ENCODE results near the gene GTPBP4. TPM values are rescaled to one million over a fixed set of nuclear protein-coding genes. Genes with fewer than 3 reads are reported as not detected.
A peak's percentile ranks its signal among the peaks of the same experiment; 100 is the strongest.

GTPBP4 gene
- polyA plus RNA-seq, 6 donors from 2014 or later, result 17.6 to 24.7 (median 22.0) TPM

- Mint-ChIP-seq H3K4me3 (no peak overlapping the region), H3K36me3 (no peaks in the 10 kb centered on the region), H3K4me1 (no peaks in the 10 kb centered on the region), H3K27ac (no peak overlapping the region), H3K9me3 (peaks cover 0 to 14% (median under 1%) of the 10 kb centered on the region in 7 donors), H3K27me3 (peaks cover 0 to 33% (median 28%) of the 10 kb centered on the region in 3 donors)
- ATAC-seq (ENCODE audit: low read depth in 2 of 2), result no peak
- DNase-seq, result no peak
Observed at GRCh38 chr10:971150-971542, 17.1 kb upstream of the GTPBP4 start.

GRCh38 chr10:971613-972012, 16.6 kb upstream of the GTPBP4 start:
- Mint-ChIP-seq H3K36me3 (peaks cover 0 to 4% of the 10 kb centered on the region in 2 donors), H3K9me3 (peaks cover 0 to 19% (median 4%) of the 10 kb centered on the region in 7 donors), H3K27me3 (peaks cover 0 to 28% (median 24%) of the 10 kb centered on the region in 3 donors), H3K4me1 (no peaks in the 10 kb centered on the region), H3K27ac (peak overlapping the region in 1 of 6 donors; percentile 69), H3K4me3 (no peak overlapping the region)
- DNase-seq (no peak), ATAC-seq (ENCODE audit: low read depth in 2 of 2) (no peak)

- Mint-ChIP-seq H3K9me3 (peaks cover 0 to 22% (median 7%) of the 10 kb centered on the region in 7 donors), H3K4me1 (no peaks in the 10 kb centered on the region), H3K4me3 (no peak overlapping the region), H3K27me3 (peaks cover 0 to 20% (median 18%) of the 10 kb centered on the region in 3 donors), H3K36me3 (peaks cover 0 to 7% of the 10 kb centered on the region in 2 donors), H3K27ac (no peak overlapping the region)
- DNase-seq (no peak), ATAC-seq (ENCODE audit: low read depth in 2 of 2) (no peak)
Observed at GRCh38 chr10:972763-973162, 15.5 kb upstream of the GTPBP4 start.

- DNase-seq, result no peak
- no peak overlapping the region for H3K4me3 Mint-ChIP-seq
- peaks cover 0 to 9% (median 7%) of the 10 kb centered on the region in 3 donors for H3K27me3 Mint-ChIP-seq
- H3K4me1 Mint-ChIP-seq, result no peaks in the 10 kb centered on the region
- no peak for ATAC-seq (ENCODE audit: low read depth in 2 of 2)
- H3K9me3 Mint-ChIP-seq, result peaks cover 9 to 37% (median 14%) of the 10 kb centered on the region in 7 donors
- H3K27ac Mint-ChIP-seq, result no peak overlapping the region
- H3K36me3 Mint-ChIP-seq, result peaks cover 10 to 11% of the 10 kb centered on the region in 2 donors
Observed at GRCh38 chr10:974038-974784, 14.0 kb upstream of the GTPBP4 start.

- Mint-ChIP-seq H3K27ac (no peak overlapping the region), H3K27me3 (peaks cover 0 to 4% (median 2%) of the 10 kb centered on the region in 3 donors), H3K4me3 (no peak overlapping the region), H3K4me1 (no peaks in the 10 kb centered on the region), H3K36me3 (peaks cover 11 to 13% of the 10 kb centered on the region in 2 donors), H3K9me3 (peaks cover 11 to 42% (median 18%) of the 10 kb centered on the region in 7 donors)
- no peak for DNase-seq
- no peak for ATAC-seq (ENCODE audit: low read depth in 2 of 2)
Observed at GRCh38 chr10:974785-975074, 13.5 kb upstream of the GTPBP4 start.

- peaks cover 18 to 51% (median 27%) of the 10 kb centered on the region in 7 donors for H3K9me3 Mint-ChIP-seq
- no peak for DNase-seq
- peaks cover 18 to 22% of the 10 kb centered on the region in 2 donors for H3K36me3 Mint-ChIP-seq
- H3K4me3 Mint-ChIP-seq, result no peak overlapping the region
- no peaks in the 10 kb centered on the region for H3K27me3 Mint-ChIP-seq
- H3K4me1 Mint-ChIP-seq, result no peaks in the 10 kb centered on the region
- H3K27ac Mint-ChIP-seq, result peak overlapping the region in 1 of 6 donors; percentile 29
- no peak for ATAC-seq (ENCODE audit: low read depth in 2 of 2)
Observed at GRCh38 chr10:976316-976715, 11.9 kb upstream of the GTPBP4 start.

- DNase-seq (no peak), ATAC-seq (ENCODE audit: low read depth in 2 of 2) (no peak)
- H3K4me3 Mint-ChIP-seq, result no peak overlapping the region
- no peak overlapping the region for H3K27ac Mint-ChIP-seq
- H3K36me3 Mint-ChIP-seq, result peaks cover 18 to 24% of the 10 kb centered on the region in 2 donors
- no peaks in the 10 kb centered on the region for H3K4me1 Mint-ChIP-seq
- peaks cover 18 to 38% (median 21%) of the 10 kb centered on the region in 7 donors for H3K9me3 Mint-ChIP-seq
- H3K27me3 Mint-ChIP-seq, result no peaks in the 10 kb centered on the region
Observed at GRCh38 chr10:978826-979421, 9.3 kb upstream of the GTPBP4 start.

GRCh38 chr10:980468-981093, 7.7 kb upstream of the GTPBP4 start:
- Mint-ChIP-seq H3K27ac (peak overlapping the region in 1 of 6 donors; percentile 49), H3K9me3 (peaks cover 18 to 38% (median 21%) of the 10 kb centered on the region in 7 donors), H3K4me1 (no peaks in the 10 kb centered on the region), H3K27me3 (no peaks in the 10 kb centered on the region), H3K4me3 (no peak overlapping the region), H3K36me3 (peaks cover 18 to 24% of the 10 kb centered on the region in 2 donors)
- no peak for DNase-seq
- no peak for ATAC-seq (ENCODE audit: low read depth in 2 of 2)

GRCh38 chr10:983401-983800, 4.8 kb upstream of the GTPBP4 start:
- Mint-ChIP-seq H3K27ac (no peak overlapping the region), H3K27me3 (no peaks in the 10 kb centered on the region), H3K4me1 (peaks cover 11 to 18% (median 15%) of the 10 kb centered on the region in 3 donors), H3K9me3 (peaks cover 12 to 24% (median 20%) of the 10 kb centered on the region in 7 donors), H3K4me3 (no peak overlapping the region), H3K36me3 (peaks cover 11 to 22% of the 10 kb centered on the region in 2 donors)
- DNase-seq, result no peak
- no peak for ATAC-seq (ENCODE audit: low read depth in 2 of 2)

GRCh38 chr10:983971-984655, 4.1 kb upstream of the GTPBP4 start:
- Mint-ChIP-seq H3K4me3 (peak overlapping the region in 1 of 8 donors; percentile 54), H3K4me1 (peaks cover 11 to 20% (median 19%) of the 10 kb centered on the region in 3 donors), H3K27me3 (no peaks in the 10 kb centered on the region), H3K27ac (no peak overlapping the region), H3K9me3 (peaks cover 8 to 18% (median 14%) of the 10 kb centered on the region in 7 donors), H3K36me3 (peaks cover 6 to 15% of the 10 kb centered on the region in 2 donors)
- ATAC-seq (ENCODE audit: low read depth in 2 of 2), result no peak
- no peak for DNase-seq

- Mint-ChIP-seq H3K4me1 (peaks cover 22 to 32% (median 31%) of the 10 kb centered on the region in 3 donors), H3K27ac (no peak overlapping the region), H3K27me3 (no peaks in the 10 kb centered on the region), H3K9me3 (peaks cover 6 to 9% (median 7%) of the 10 kb centered on the region in 7 donors), H3K4me3 (peak overlapping the region in 2 of 8 donors; percentile 13 to 34), H3K36me3 (peaks cover 6 to 11% of the 10 kb centered on the region in 2 donors)
- ATAC-seq (ENCODE audit: low read depth in 2 of 2), result no peak
- DNase-seq, result no peak
Observed at GRCh38 chr10:985361-985760, 2.9 kb upstream of the GTPBP4 start.

- ATAC-seq (ENCODE audit: low read depth in 2 of 2), result no peak
- no peak for DNase-seq
- Mint-ChIP-seq H3K9me3 (peaks cover 0 to 1% (median 0%) of the 10 kb centered on the region in 7 donors), H3K27ac (peak overlapping the region in 4 of 6 donors; percentile 36 to 96 (median 62)), H3K4me3 (peak overlapping the region in 6 of 8 donors; percentile 1 to 99 (median 52)), H3K4me1 (peaks cover 26 to 41% (median 40%) of the 10 kb centered on the region in 3 donors), H3K36me3 (peaks cover 2 to 8% of the 10 kb centered on the region in 2 donors), H3K27me3 (no peaks in the 10 kb centered on the region)
Observed at GRCh38 chr10:986137-986825, 2.0 kb upstream of the GTPBP4 start.

Measured in naive B cell (primary cell).